DOHH2 (cell line): ENCODE results near the gene UVRAG.

ENCODE experiments used
- EZH2phosphoT487 ChIP-seq: fragments of 200-600 bp; sonication (generic); IDR thresholded peaks from 2 replicates; pipeline ENCODE4 v1.6.1; 2017; ENCODE audit warnings: borderline replicate concordance, mild to moderate bottlenecking, antibody characterized with exemption, low read length, moderate library complexity, mixed read lengths
- TF ChIP-seq, protein P1 (sequence below): fragments of 200-600 bp; sonication (generic); IDR thresholded peaks from one replicate; pipeline ENCODE4 v1.5.1; 2014; ENCODE audit warnings: antibody characterized with exemption, mild to moderate bottlenecking, low read depth, low read length; ENCODE audit not compliant: poor library complexity, severe bottlenecking

DNA sequence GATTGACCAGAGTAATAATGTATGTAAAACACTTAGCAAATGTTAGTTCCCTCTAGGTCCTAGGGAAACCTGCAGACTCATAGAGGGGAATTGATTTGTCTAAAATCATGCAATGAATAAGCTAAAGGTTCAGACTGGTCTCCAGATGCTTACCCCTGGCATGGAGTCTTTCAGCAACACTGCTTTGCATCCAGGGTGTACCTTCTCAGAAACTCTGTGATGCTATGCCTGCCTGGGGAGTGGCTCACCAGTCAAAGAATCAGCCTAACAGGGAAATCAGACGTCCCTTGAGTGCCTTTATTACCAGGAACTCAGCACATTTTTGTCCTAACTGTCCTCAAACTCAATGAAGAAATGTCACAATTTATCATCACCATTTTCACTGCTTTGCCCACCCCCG is 5.9 kb upstream of the UVRAG start:
- TF ChIP-seq, protein P1, sequence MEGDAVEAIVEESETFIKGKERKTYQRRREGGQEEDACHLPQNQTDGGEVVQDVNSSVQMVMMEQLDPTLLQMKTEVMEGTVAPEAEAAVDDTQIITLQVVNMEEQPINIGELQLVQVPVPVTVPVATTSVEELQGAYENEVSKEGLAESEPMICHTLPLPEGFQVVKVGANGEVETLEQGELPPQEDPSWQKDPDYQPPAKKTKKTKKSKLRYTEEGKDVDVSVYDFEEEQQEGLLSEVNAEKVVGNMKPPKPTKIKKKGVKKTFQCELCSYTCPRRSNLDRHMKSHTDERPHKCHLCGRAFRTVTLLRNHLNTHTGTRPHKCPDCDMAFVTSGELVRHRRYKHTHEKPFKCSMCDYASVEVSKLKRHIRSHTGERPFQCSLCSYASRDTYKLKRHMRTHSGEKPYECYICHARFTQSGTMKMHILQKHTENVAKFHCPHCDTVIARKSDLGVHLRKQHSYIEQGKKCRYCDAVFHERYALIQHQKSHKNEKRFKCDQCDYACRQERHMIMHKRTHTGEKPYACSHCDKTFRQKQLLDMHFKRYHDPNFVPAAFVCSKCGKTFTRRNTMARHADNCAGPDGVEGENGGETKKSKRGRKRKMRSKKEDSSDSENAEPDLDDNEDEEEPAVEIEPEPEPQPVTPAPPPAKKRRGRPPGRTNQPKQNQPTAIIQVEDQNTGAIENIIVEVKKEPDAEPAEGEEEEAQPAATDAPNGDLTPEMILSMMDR, result no peak
- no peak for TF ChIP-seq EZH2phosphoT487
